Hepatocyte (in vitro differentiated cells): Measurements from ENCODE around the gene UBE2D4. TPM values are rescaled to one million over a fixed set of nuclear protein-coding genes. Genes with fewer than 3 reads are reported as not detected.

Experiments
- DNase-seq: peaks from one replicate; pipeline ENCODE4 v3.0.0-alpha.2; 2016; ENCODE audit warnings: low spot score
- H2AFZ ChIP-seq: fragments of 200-600 bp; sonication (generic); 2 replicates; pipeline ENCODE4 v1.6.0; 2016; ENCODE audit warnings: antibody characterized with exemption, mild to moderate bottlenecking
- H3K27ac ChIP-seq: fragments of 200-600 bp; sonication (generic); 2 replicates; pipeline ENCODE4 v1.5.1; 2016; ENCODE audit warnings: mild to moderate bottlenecking
- H3K27me3 ChIP-seq: fragments of 200-600 bp; sonication (generic); 2 replicates; pipeline ENCODE4 v1.6.1; 2016
- H3K36me3 ChIP-seq: fragments of 200-600 bp; sonication (generic); replicated peaks from 2 replicates; pipeline ENCODE4 v1.5.1; 2016; ENCODE audit warnings: low read depth; ENCODE audit not compliant: insufficient read depth
- H3K4me1 ChIP-seq: fragments of 200-600 bp; sonication (generic); 2 replicates; pipeline ENCODE4 v1.5.1; 2016; ENCODE audit warnings: mild to moderate bottlenecking, moderate library complexity; ENCODE audit not compliant: insufficient read depth
- H3K4me2 ChIP-seq: fragments of 200-600 bp; sonication (generic); 2 replicates; pipeline ENCODE4 v1.6.0; 2016
- H3K4me3 ChIP-seq: fragments of 200-600 bp; sonication (generic); 2 replicates; pipeline ENCODE4 v1.5.1; 2016; ENCODE audit warnings: mild to moderate bottlenecking
- H3K79me2 ChIP-seq: fragments of 200-600 bp; sonication (generic); 2 replicates; pipeline ENCODE4 v1.6.0; 2017; ENCODE audit warnings: mild to moderate bottlenecking
- H3K9me2 ChIP-seq: fragments of 200-600 bp; sonication (generic); replicated peaks from 2 replicates; pipeline ENCODE4 v1.6.0; 2017; ENCODE audit warnings: mild to moderate bottlenecking; ENCODE audit not compliant: insufficient read depth
- H3K9me3 ChIP-seq: fragments of 200-600 bp; sonication (generic); 2 replicates; pipeline ENCODE4 v1.5.1; 2016; ENCODE audit warnings: low read depth, mild to moderate bottlenecking
- H4K20me1 ChIP-seq: fragments of 200-600 bp; sonication (generic); 2 replicates; pipeline ENCODE4 v1.6.0; 2016; ENCODE audit warnings: mild to moderate bottlenecking; ENCODE audit not compliant: insufficient read depth, poor library complexity, severe bottlenecking
- CTCF ChIP-seq: fragments of 200-600 bp; sonication (generic); IDR thresholded peaks from 2 replicates; pipeline ENCODE4 v1.5.1; 2016; ENCODE audit warnings: antibody characterized with exemption, mild to moderate bottlenecking; ENCODE audit not compliant: poor library complexity
- EZH2 ChIP-seq: fragments of 200-600 bp; sonication (generic); IDR thresholded peaks from 2 replicates; pipeline ENCODE4 v1.6.1; 2016; ENCODE audit warnings: antibody characterized with exemption, mild to moderate bottlenecking, borderline replicate concordance
- EZH2phosphoT487 ChIP-seq: fragments of 200-600 bp; sonication (generic); IDR thresholded peaks from one replicate; pipeline ENCODE4 v1.6.1; 2018; ENCODE audit warnings: antibody characterized with exemption, mild to moderate bottlenecking, low read depth, moderate library complexity; ENCODE audit not compliant: unreplicated experiment, severe bottlenecking
- WGBS: methylation state at CpG from one replicate; pipeline ENCODE4 v1.1.6; 2016; ENCODE audit warnings: low lambda C conversion rate; ENCODE audit errors: missing lambda C conversion rate; 5-methylcytosine and 5-hydroxymethylcytosine counted together
- polyA plus RNA-seq: library from polyadenylated mRNA; unstranded; fragments of >200 nt; fragmentation: Nextera tagmentation; extraction: Ambion mirVana; gene quantifications from 2 replicates; pipeline ENCODE4 v1.2.1, GENCODE V29; 2016
- total RNA-seq: library from RNA; depleted of rRNA; stranded (reverse); fragments of >200 nt; gene quantifications from 2 replicates; pipeline ENCODE4 v1.2.3, GENCODE V29; 2014

The UBE2D4 gene
- total RNA-seq, result 12.0 and 16.7 TPM in 2 replicates
- polyA plus RNA-seq, result 11.7 and 22.7 TPM in 2 replicates

- Histone ChIP-seq H4K20me1 (no peaks in the 10 kb centered on the region), H3K27me3 (no peaks in the 10 kb centered on the region), H3K36me3 (no peaks in the 10 kb centered on the region), H3K9me2 (no peaks in the 10 kb centered on the region), H3K4me1 (peaks cover 13% of the 10 kb centered on the region), H3K27ac (peak within 1 kb of the TSS; percentile 99), H3K4me3 (peak within 1 kb of the TSS; percentile 96), H3K79me2 (peaks cover 11% of the 10 kb centered on the region), H3K4me2 (peak within 1 kb of the TSS; percentile 97), H2AFZ (peak within 1 kb of the TSS; percentile 95), H3K9me3 (no peaks in the 10 kb centered on the region)
- DNase-seq, result peak; percentile 91
- WGBS, result 5% methylated on average over 78 of the region's 82 CpGs
- TF ChIP-seq CTCF, result no peak
- TF ChIP-seq EZH2phosphoT487, result no peak
- TF ChIP-seq EZH2, result no peak
Observed at GRCh38 chr7:43925984-43926797, at the start of gene UBE2D4. Gene UBE2D4 (plus strand): TSS chr7:43926436. CDS start chr7:43926533, 97 bp downstream.

GRCh38 chr7:43876976-43877745 lies 49.1 kb upstream of the UBE2D4 start:
- Histone ChIP-seq H3K27me3 (no peaks in the 10 kb centered on the region), H3K79me2 (no peaks in the 10 kb centered on the region), H3K9me2 (no peaks in the 10 kb centered on the region), H3K27ac (no peak overlapping the region), H3K4me2 (no peak overlapping the region), H3K4me3 (no peak overlapping the region), H4K20me1 (no peaks in the 10 kb centered on the region), H3K9me3 (no peaks in the 10 kb centered on the region), H3K36me3 (no peaks in the 10 kb centered on the region), H2AFZ (no peak overlapping the region), H3K4me1 (peaks cover 12% of the 10 kb centered on the region)
- no peak for DNase-seq
- 95% methylated on average over 29 of the region's 29 CpGs for WGBS
- no peak for TF ChIP-seq EZH2phosphoT487
- TF ChIP-seq EZH2, result no peak
- TF ChIP-seq CTCF, result no peak

GRCh38 chr7:43877968-43878864 lies 48.0 kb upstream of the UBE2D4 start:
- WGBS, result 98% methylated on average over 38 of the region's 38 CpGs
- Histone ChIP-seq H3K9me2 (no peaks in the 10 kb centered on the region), H3K9me3 (no peaks in the 10 kb centered on the region), H3K27me3 (no peaks in the 10 kb centered on the region), H3K79me2 (no peaks in the 10 kb centered on the region), H3K36me3 (no peaks in the 10 kb centered on the region), H3K4me3 (no peak overlapping the region), H2AFZ (no peak overlapping the region), H3K27ac (no peak overlapping the region), H3K4me1 (peaks cover 1% of the 10 kb centered on the region), H4K20me1 (no peaks in the 10 kb centered on the region), H3K4me2 (no peak overlapping the region)
- TF ChIP-seq EZH2, result no peak
- TF ChIP-seq CTCF, result no peak
- TF ChIP-seq EZH2phosphoT487, result no peak
- DNase-seq, result no peak
